ENCODE data around the gene SCAF11. TPM values are rescaled to one million over a fixed set of nuclear protein-coding genes. Genes with fewer than 3 reads are reported as not detected.
A peak's percentile ranks its signal among the peaks of the same experiment; 100 is the strongest.

SCAF11 gene
- polyA plus RNA-seq, 1 donor, result 69.0 TPM

DNA sequence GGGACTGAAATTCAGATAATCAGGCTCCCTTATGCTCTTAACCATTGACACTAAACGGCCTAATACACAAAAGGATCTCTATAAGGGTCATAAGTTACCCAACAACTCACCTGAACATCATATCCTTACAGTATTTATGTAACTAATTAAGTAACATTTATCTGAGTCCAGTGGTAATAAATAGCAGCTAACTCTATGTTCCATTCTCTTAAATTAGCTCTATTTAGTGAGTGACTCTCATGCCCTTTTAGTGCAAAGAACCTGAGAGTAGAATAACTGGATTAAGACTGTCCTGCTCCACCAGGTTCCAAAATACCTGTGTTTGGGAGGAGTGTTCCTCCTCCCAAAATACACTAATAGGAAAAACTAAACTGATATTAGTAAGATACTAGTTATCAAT, 9.8 kb downstream of the SCAF11 start:
- no peak for DNase-seq (ENCODE audit: low read depth)

- no peak for DNase-seq (ENCODE audit: low read depth)
Measured at GRCh38 chr12:45978108-45978507, 12.3 kb downstream of the SCAF11 start.

GRCh38 chr12:45977620-45978019, 12.8 kb downstream of the SCAF11 start:
- no peak for DNase-seq (ENCODE audit: low read depth)

DNA sequence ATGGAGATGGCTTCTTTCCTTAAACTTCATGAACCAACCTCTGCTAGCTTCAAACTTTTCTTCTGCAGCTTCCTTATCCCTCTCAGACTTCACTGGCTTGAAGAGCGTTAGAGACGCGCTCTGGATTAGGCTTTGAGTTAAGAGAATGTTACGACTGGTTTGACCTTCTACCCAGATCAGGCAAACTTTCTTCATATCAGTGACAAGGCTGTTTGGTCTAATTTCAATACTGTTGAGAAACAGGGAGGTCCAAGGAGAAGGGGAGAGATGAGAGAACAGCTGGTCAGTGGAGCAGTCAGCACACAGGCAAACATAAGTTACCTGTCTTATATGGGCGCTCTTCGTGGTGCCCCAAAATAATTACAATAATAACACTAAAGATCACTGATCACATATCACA, 14.9 kb downstream of the SCAF11 start:
- DNase-seq (ENCODE audit: low read depth), result no peak

GRCh38 chr12:45974883-45975282, 15.5 kb downstream of the SCAF11 start:
- no peak for DNase-seq (ENCODE audit: low read depth)

- no peak for DNase-seq (ENCODE audit: low read depth)
Measured at GRCh38 chr12:45974171-45974719, 16.1 kb downstream of the SCAF11 start.

GRCh38 chr12:45973526-45973925, 16.8 kb downstream of the SCAF11 start:
- DNase-seq (ENCODE audit: low read depth), result no peak

GRCh38 chr12:45970391-45970790, 20.0 kb downstream of the SCAF11 start:
- no peak for DNase-seq (ENCODE audit: low read depth)

GRCh38 chr12:45969084-45969483, 21.3 kb downstream of the SCAF11 start:
- no peak for DNase-seq (ENCODE audit: low read depth)

DNA sequence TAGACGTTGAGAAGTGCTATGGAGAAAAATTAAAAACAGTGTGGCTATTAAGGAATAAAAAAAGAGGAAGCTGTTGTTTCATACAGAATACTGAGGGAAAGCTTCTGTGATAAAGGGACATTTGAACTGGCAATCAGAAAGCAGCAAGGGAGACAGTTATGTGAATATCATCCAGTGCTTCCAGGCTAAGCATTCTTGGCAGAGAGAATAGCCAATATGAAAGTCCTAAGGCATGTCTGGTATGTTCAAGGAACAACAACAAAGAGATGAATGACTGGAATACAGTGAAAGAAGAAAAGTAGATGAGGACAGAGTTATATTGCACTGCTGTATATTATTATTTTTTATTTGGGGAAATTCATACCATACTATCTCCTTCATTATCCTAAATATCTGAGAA, 23.9 kb downstream of the SCAF11 start:
- DNase-seq (ENCODE audit: low read depth), result peak; percentile 13

DNA sequence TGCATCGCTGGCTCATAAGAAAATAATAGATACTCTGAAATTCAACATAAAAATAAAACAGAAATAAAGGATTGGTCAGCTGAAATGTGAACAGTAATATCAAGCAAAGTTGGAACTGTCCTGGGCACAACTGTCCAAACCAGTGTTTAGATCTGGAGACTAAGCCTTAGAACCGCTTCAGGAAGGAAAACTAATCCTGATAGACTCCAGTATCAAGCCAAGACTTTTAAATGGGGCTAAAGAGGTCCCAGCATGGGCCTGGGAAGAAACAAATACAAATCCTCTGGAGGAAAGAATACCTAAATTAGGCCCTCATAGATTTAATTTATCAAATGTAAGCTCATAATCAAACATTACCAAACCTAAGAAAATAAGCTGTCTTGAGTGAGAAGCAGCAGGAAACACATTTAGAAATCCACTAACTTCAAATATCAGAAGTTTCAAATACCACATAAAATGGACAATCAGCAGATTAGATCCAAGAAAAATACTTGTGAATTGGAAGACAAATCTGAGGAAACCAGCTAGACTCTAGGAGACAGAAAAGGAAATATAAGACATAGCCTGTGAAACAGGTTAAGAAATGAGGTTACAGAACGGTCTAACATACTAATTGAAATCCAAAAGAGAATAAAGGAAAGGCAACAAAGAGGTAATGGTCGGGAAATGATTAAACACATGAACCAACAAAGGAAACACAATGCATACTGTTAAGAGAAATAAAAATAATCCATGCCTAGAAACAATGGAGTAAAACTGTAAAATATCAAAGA, 27.6 kb downstream of the SCAF11 start:
- DNase-seq (ENCODE audit: low read depth), result no peak

- no peak for DNase-seq (ENCODE audit: low read depth)
Measured at GRCh38 chr12:45959728-45960127, 30.6 kb downstream of the SCAF11 start.

DNA sequence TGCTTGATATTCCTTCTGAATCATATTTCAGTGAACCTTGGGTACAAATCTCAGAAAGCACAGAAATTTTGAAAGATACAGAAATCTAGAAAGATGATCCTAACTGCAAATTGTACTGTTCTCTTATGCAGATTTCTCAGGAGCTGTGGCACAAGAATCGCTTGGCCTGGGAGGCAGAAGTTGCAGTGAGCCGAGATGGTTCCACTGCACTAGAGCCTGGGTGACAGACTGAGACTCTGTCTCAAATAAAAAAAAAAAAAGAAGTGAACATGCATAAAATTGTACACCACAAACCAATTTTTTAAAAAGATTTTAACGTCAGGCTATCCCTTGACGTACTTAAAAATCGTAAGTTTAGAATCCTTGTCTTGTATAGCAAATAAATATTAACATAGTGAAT, 31.3 kb downstream of the SCAF11 start:
- DNase-seq (ENCODE audit: low read depth), result no peak

DNA sequence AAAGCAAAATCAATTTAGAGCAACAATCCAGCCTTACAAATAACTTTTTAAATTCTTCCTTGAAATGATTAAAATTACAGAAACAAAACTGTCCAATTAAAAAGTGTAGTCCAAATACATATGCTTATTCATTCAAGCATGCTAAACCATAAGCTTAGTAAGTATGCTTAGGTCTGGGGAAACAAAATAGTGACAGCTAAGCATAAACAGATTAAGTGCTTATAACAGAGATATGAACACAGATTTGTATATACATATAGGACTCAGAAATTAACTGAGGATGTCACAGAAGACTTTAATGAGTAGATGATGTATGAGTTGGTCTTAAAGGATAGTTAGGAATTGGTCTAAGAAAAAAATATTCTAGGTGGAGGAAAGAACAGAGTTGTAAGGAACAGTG, 41.8 kb downstream of the SCAF11 start:
- no peak for DNase-seq (ENCODE audit: low read depth)

- no peak for DNase-seq (ENCODE audit: low read depth)
Measured at GRCh38 chr12:45946435-45946834, 43.9 kb downstream of the SCAF11 start.

DNA sequence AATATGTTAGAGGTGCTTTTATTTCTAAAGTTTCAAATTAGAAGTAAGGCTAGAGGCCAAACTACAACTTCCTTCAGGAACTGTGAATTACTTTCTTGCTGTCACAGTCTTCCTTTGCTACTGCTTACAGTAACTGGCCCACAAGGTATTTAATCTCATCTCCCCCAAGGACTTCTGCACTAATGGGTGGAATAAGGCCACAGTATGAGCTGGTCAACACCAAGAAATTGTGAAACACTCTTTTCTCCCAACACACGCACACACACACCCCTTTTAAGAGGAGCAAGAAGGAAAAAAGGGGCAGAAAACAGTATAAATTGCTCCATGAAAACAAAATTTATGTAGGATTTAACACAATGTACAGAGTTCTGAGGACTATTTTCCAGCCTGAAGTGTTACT, 45.6 kb downstream of the SCAF11 start:
- DNase-seq (ENCODE audit: low read depth), result no peak

- DNase-seq (ENCODE audit: low read depth), result no peak
Measured at GRCh38 chr12:45939759-45940158, 50.6 kb downstream of the SCAF11 start.

GRCh38 chr12:45938566-45938965, 51.8 kb downstream of the SCAF11 start:
- no peak for DNase-seq (ENCODE audit: low read depth)

GRCh38 chr12:45934956-45935355, 55.4 kb downstream of the SCAF11 start:
- DNase-seq (ENCODE audit: low read depth), result no peak

- DNase-seq (ENCODE audit: low read depth), result no peak
Measured at GRCh38 chr12:45933504-45933903, 56.9 kb downstream of the SCAF11 start.

DNA sequence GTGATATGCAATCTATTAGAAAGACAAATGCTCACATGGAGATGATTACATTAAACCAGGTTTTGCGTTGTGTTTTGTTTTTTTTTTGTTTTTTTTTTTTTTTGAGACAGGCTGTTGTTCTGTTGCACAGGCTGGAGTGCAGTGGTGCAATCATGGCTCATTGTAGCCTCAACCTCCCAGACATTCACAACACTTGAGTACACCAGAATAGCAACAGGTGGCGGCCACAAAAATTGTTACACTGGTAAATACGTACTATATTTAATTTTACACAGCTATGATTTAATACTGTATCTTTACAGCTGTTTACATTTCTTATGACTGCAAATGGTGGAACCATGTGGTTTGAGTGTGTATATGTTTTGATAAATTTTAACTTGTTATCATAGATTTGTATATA, 60.0 kb downstream of the SCAF11 start:
- no peak for DNase-seq (ENCODE audit: low read depth)

DNA sequence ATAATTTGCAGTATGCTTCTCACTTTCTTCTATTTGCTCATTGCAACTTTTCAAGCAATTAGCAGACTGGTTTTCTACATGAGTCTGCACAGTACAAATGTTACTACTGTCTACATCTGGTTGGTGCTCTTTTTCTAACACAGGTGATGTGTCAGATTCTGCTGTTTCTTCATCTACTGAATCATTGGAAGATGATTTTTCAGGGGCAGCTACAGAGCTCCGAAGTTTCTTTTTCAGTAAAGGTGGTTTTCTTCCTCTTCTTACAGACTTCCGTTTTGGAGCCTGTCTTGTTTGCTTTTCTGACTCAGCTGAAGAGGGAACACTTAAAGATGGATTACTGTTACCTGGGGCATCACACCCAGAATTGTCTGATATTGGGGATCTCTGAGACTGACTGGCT, 62.1 kb downstream of the SCAF11 start:
- DNase-seq (ENCODE audit: low read depth), result no peak

DNA sequence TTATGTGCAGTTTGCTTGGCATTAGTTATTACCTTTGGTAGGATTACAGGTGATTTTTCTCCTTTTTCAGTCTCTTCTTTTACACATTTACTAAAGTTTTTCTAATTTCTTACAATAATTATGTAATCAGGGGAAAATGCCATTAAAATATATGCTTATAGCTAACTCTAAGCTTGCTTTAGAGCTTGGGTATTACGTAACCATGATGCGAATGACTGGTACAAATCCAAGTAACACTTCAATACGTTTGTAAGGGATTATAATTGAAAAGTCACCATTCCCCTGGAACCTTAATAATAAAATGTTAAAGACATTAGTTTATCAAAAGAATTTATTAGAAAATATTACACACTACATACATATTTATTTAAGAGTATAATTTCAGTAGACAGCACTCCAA, 71.6 kb downstream of the SCAF11 start:
- no peak for DNase-seq (ENCODE audit: low read depth)

DNA sequence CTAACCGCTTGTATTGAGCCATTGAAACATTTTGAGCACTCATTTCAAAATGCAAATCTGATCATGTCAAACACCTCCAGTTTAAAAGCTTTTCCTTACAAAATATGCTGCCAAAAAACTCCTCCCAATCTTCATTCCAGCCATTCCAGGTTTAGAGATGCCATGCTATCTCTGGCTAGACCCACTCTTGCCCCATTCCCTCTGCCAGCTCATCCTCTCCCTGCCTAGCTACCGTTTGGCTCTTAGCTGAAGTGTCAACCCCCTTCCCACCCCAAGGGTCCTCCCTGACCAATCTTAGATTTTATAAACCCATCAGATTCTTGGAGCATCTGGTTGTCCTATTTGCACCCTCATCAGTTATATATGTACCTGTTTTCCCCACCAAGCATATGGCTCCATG, 75.0 kb downstream of the SCAF11 start:
- no peak for DNase-seq (ENCODE audit: low read depth)
